ENCODE results near the gene KMT2C.

KMT2C gene

DNA sequence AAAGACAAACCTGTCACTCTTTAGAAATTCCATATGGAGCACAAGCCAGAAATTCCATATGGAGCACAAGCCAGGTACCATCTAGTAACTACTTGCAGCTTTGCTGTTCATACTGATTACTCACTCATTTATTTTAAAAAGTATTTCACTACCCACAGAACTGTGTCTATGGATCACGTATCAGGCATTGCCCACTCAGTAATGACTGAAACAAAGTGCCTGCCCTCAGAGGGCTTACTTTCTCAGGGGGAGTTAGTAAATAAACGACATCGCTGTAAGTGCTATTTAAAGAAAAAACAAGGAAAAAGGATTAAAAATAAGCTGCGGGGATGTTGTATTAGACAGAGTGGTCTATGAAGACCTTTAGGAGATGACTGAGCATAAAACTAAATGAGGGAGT lies 239.4 kb downstream of the KMT2C start:
- H3K27ac ChIP-seq = no peak overlapping the region
- peaks cover 56% of the 10 kb centered on the region for H3K36me3 ChIP-seq
- TF ChIP-seq, protein P1, sequence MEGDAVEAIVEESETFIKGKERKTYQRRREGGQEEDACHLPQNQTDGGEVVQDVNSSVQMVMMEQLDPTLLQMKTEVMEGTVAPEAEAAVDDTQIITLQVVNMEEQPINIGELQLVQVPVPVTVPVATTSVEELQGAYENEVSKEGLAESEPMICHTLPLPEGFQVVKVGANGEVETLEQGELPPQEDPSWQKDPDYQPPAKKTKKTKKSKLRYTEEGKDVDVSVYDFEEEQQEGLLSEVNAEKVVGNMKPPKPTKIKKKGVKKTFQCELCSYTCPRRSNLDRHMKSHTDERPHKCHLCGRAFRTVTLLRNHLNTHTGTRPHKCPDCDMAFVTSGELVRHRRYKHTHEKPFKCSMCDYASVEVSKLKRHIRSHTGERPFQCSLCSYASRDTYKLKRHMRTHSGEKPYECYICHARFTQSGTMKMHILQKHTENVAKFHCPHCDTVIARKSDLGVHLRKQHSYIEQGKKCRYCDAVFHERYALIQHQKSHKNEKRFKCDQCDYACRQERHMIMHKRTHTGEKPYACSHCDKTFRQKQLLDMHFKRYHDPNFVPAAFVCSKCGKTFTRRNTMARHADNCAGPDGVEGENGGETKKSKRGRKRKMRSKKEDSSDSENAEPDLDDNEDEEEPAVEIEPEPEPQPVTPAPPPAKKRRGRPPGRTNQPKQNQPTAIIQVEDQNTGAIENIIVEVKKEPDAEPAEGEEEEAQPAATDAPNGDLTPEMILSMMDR (IDR thresholded peaks at IDR 0.05; ENCODE audit: low read depth, low read length) = no peak
- DNase-seq = no peak
- H3K9me3 ChIP-seq (ENCODE audit: severe bottlenecking) = no peaks in the 10 kb centered on the region
- H3K4me3 ChIP-seq (ENCODE audit: low read depth, low read length) = no peak overlapping the region
- H3K27me3 ChIP-seq (ENCODE audit: insufficient read depth, low read depth, severe bottlenecking) = no peaks in the 10 kb centered on the region

DNA sequence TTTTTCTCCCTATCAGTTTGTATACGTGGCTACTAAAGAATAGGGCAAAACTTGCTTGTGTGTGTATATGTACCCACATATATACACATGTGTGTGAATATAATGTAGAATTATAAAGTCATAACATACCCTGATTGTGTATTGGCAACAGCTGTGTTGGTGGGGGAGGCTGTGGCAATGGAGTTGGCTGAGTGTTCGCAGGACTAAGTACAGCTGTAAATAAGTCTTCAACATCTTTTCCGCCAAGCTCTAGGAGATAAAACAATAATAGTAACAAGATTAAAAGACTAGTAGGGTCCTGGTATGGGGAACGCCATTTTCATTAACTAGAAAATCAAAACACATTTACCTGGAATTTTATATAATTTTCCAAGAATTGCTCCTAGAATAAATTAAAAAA lies 241.9 kb downstream of the KMT2C start:
- Histone ChIP-seq H3K27ac (no peak overlapping the region), H3K27me3 (ENCODE audit: insufficient read depth, low read depth, severe bottlenecking) (no peaks in the 10 kb centered on the region), H3K36me3 (peaks cover 66% of the 10 kb centered on the region), H3K4me3 (ENCODE audit: low read depth, low read length) (no peak overlapping the region), H3K9me3 (ENCODE audit: severe bottlenecking) (no peaks in the 10 kb centered on the region)
- TF ChIP-seq, protein P1 (IDR thresholded peaks at IDR 0.05; ENCODE audit: low read depth, low read length) = no peak
- DNase-seq = no peak

DNA sequence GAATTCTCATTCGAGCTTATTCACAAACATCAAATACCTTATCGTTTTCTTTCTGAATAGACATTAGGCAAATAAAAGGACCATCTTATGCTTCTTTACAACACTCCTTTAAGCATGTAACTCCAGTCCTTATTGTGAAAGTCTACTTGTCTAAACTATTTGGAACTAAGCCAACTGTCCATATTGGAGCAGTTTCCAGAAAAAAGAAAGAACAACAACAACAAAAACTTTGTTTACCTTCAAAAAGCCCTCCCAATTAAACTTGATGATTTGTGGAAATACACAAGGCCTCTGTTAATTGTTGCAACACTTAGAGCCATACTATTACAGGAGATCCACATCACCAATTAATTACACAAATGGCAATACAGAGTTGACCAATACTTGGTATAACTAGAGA lies 246.7 kb downstream of the KMT2C start:
- H3K9me3 ChIP-seq (ENCODE audit: severe bottlenecking) = no peaks in the 10 kb centered on the region
- H3K27ac ChIP-seq = no peak overlapping the region
- DNase-seq = no peak
- no peak overlapping the region for H3K4me3 ChIP-seq (ENCODE audit: low read depth, low read length)
- H3K27me3 ChIP-seq (ENCODE audit: insufficient read depth, low read depth, severe bottlenecking) = no peaks in the 10 kb centered on the region
- H3K36me3 ChIP-seq = peaks cover 70% of the 10 kb centered on the region
- TF ChIP-seq, protein P1 (IDR thresholded peaks at IDR 0.05; ENCODE audit: low read depth, low read length) = no peak

DNA sequence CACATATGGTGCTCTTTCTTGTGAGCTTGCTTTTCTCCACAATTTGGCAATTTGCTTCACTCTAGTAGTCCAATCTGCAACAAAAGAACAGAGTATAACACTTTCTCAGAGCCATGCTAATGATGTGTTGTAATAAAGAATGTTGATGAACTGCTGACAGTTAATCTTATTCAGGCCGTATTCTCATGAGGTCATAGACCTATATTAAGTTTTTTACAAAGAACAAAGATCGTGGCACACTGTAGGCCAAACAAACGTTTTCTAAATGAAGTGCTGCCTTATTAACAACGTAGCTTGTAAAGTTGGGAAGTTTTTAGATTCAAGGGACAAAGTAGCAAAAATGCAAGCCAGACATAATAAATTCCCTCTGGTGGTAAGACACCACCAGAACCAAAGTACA lies 250.2 kb downstream of the KMT2C start:
- TF ChIP-seq, protein P1 (IDR thresholded peaks at IDR 0.05; ENCODE audit: low read depth, low read length) = no peak
- Histone ChIP-seq H3K27ac (no peak overlapping the region), H3K9me3 (ENCODE audit: severe bottlenecking) (no peaks in the 10 kb centered on the region), H3K27me3 (ENCODE audit: insufficient read depth, low read depth, severe bottlenecking) (no peaks in the 10 kb centered on the region), H3K36me3 (peaks cover 67% of the 10 kb centered on the region), H3K4me3 (ENCODE audit: low read depth, low read length) (no peak overlapping the region)
- DNase-seq = no peak

DNA sequence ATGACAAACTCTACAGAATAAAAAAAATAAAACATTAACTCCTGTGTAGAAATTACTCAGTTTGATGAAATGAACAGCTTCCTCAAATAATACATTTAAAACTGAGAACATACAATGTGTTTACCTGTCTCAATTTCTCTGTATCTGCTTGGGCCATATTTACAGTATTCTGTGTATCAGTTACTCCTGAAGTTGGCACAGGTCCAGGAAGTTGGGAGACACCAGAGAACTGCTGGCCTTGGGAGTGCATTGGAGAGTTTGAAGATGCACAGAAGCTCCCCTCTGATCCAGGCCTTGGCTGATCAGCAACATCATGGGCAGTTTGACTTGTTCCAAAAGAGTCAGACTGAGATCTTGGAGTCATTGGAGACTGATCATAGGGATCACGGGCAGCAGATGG lies 255.2 kb downstream of the KMT2C start:
- Histone ChIP-seq H3K9me3 (ENCODE audit: severe bottlenecking) (no peaks in the 10 kb centered on the region), H3K27me3 (ENCODE audit: insufficient read depth, low read depth, severe bottlenecking) (no peaks in the 10 kb centered on the region), H3K36me3 (peaks cover 86% of the 10 kb centered on the region), H3K4me3 (ENCODE audit: low read depth, low read length) (no peak overlapping the region), H3K27ac (no peak overlapping the region)
- TF ChIP-seq, protein P1 (IDR thresholded peaks at IDR 0.05; ENCODE audit: low read depth, low read length) = no peak
- DNase-seq = no peak

DNA sequence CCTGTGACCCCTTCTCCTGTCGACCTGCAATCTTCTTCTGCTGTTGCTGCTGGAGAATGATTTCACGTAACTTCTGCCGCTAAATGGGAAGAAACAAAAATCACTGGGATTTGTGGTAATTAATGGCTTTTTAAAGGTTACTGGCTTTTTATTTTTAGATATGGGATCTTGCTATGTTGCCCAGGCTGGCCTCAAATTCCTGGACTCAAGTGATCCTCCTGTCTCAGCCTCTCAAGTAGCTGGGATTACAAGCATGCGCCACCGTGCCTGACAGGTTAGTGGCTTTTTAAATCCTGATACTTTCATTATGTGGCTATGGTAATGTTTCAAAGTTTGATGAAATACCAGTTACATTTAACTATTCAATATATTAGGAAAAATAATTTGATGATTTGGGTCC lies 255.8 kb downstream of the KMT2C start:
- H3K27ac ChIP-seq = no peak overlapping the region
- peaks cover 87% of the 10 kb centered on the region for H3K36me3 ChIP-seq
- no peaks in the 10 kb centered on the region for H3K9me3 ChIP-seq (ENCODE audit: severe bottlenecking)
- no peaks in the 10 kb centered on the region for H3K27me3 ChIP-seq (ENCODE audit: insufficient read depth, low read depth, severe bottlenecking)
- H3K4me3 ChIP-seq (ENCODE audit: low read depth, low read length) = no peak overlapping the region
- TF ChIP-seq, protein P1 (IDR thresholded peaks at IDR 0.05; ENCODE audit: low read depth, low read length) = no peak
- DNase-seq = no peak
